ENCODE measurements around the gene MOBP.

DNA sequence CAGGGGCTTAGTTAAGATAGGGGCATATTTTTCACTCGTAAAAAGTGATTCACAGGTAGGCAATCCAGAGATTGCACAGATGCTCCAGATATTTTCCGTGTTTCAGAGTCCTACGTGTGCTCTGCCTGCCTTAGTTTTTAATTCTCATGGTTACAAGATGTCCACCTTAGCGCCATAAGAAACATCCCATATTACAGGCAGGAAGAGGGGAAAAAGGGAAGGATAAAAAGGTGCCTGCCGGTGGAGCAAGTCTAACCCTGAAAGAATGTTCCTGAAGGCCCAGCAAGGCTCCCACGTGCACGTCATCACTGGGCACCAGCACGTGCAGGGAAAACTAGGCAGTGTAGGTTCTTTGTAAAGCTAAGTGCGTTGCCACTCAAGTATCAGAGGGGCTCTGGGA lies 10.1 kb upstream of the MOBP start:
- TF ChIP-seq POLR2A (IDR thresholded peaks at IDR 0.05; ENCODE audit: low read depth, low read length) (no peak), PAX5 (IDR thresholded peaks at IDR 0.05; ENCODE audit: insufficient read depth, low read length, severe bottlenecking) (no peak), TAF1 (IDR thresholded peaks at IDR 0.05; ENCODE audit: low read depth, low read length) (no peak), POLR2AphosphoS5 (IDR thresholded peaks at IDR 0.05; ENCODE audit: low read depth, low read length) (no peak), SPI1 (IDR thresholded peaks at IDR 0.05; ENCODE audit: low read depth, low read length) (no peak), POU2F2 (IDR thresholded peaks at IDR 0.05; ENCODE audit: low read depth, low read length) (no peak)
